Hepatocyte (in vitro differentiated cells): ENCODE data around the gene JUND. TPM values are rescaled to one million over a fixed set of nuclear protein-coding genes. Genes with fewer than 3 reads are reported as not detected.
A peak's percentile ranks its signal among the peaks of the same experiment; 100 is the strongest.

Experiments used
- DNase-seq: peaks from one replicate; pipeline ENCODE4 v3.0.0-alpha.2; 2016; ENCODE audit warnings: low spot score
- H2AFZ ChIP-seq: fragments of 200-600 bp; sonication (generic); 2 replicates; pipeline ENCODE4 v1.6.0; 2016; ENCODE audit warnings: antibody characterized with exemption, mild to moderate bottlenecking
- H3K27ac ChIP-seq: fragments of 200-600 bp; sonication (generic); 2 replicates; pipeline ENCODE4 v1.5.1; 2016; ENCODE audit warnings: mild to moderate bottlenecking
- H3K27me3 ChIP-seq: fragments of 200-600 bp; sonication (generic); 2 replicates; pipeline ENCODE4 v1.6.1; 2016
- H3K36me3 ChIP-seq: fragments of 200-600 bp; sonication (generic); replicated peaks from 2 replicates; pipeline ENCODE4 v1.5.1; 2016; ENCODE audit warnings: low read depth; ENCODE audit not compliant: insufficient read depth
- H3K4me1 ChIP-seq: fragments of 200-600 bp; sonication (generic); 2 replicates; pipeline ENCODE4 v1.5.1; 2016; ENCODE audit warnings: mild to moderate bottlenecking, moderate library complexity; ENCODE audit not compliant: insufficient read depth
- H3K4me2 ChIP-seq: fragments of 200-600 bp; sonication (generic); 2 replicates; pipeline ENCODE4 v1.6.0; 2016
- H3K4me3 ChIP-seq: fragments of 200-600 bp; sonication (generic); 2 replicates; pipeline ENCODE4 v1.5.1; 2016; ENCODE audit warnings: mild to moderate bottlenecking
- H3K79me2 ChIP-seq: fragments of 200-600 bp; sonication (generic); 2 replicates; pipeline ENCODE4 v1.6.0; 2017; ENCODE audit warnings: mild to moderate bottlenecking
- H3K9me2 ChIP-seq: fragments of 200-600 bp; sonication (generic); replicated peaks from 2 replicates; pipeline ENCODE4 v1.6.0; 2017; ENCODE audit warnings: mild to moderate bottlenecking; ENCODE audit not compliant: insufficient read depth
- H3K9me3 ChIP-seq: fragments of 200-600 bp; sonication (generic); 2 replicates; pipeline ENCODE4 v1.5.1; 2016; ENCODE audit warnings: low read depth, mild to moderate bottlenecking
- H4K20me1 ChIP-seq: fragments of 200-600 bp; sonication (generic); 2 replicates; pipeline ENCODE4 v1.6.0; 2016; ENCODE audit warnings: mild to moderate bottlenecking; ENCODE audit not compliant: insufficient read depth, poor library complexity, severe bottlenecking
- CTCF ChIP-seq: fragments of 200-600 bp; sonication (generic); IDR thresholded peaks from 2 replicates; pipeline ENCODE4 v1.5.1; 2016; ENCODE audit warnings: antibody characterized with exemption, mild to moderate bottlenecking; ENCODE audit not compliant: poor library complexity
- EZH2 ChIP-seq: fragments of 200-600 bp; sonication (generic); IDR thresholded peaks from 2 replicates; pipeline ENCODE4 v1.6.1; 2016; ENCODE audit warnings: antibody characterized with exemption, mild to moderate bottlenecking, borderline replicate concordance
- EZH2phosphoT487 ChIP-seq: fragments of 200-600 bp; sonication (generic); IDR thresholded peaks from one replicate; pipeline ENCODE4 v1.6.1; 2018; ENCODE audit warnings: antibody characterized with exemption, mild to moderate bottlenecking, low read depth, moderate library complexity; ENCODE audit not compliant: unreplicated experiment, severe bottlenecking
- WGBS: methylation state at CpG from one replicate; pipeline ENCODE4 v1.1.6; 2016; ENCODE audit warnings: low lambda C conversion rate; ENCODE audit errors: missing lambda C conversion rate; 5-methylcytosine and 5-hydroxymethylcytosine counted together
- polyA plus RNA-seq: library from polyadenylated mRNA; unstranded; fragments of >200 nt; fragmentation: Nextera tagmentation; extraction: Ambion mirVana; gene quantifications from 2 replicates; pipeline ENCODE4 v1.2.1, GENCODE V29; 2016
- total RNA-seq: library from RNA; depleted of rRNA; stranded (reverse); fragments of >200 nt; gene quantifications from 2 replicates; pipeline ENCODE4 v1.2.3, GENCODE V29; 2014

The JUND gene
- total and polyA plus RNA-seq, 2 experiments from 2014 or later = 307 to 698 TPM

- peak overlapping the region; percentile 85 for H3K4me2 ChIP-seq
- H4K20me1 ChIP-seq = peaks cover 57% of the 10 kb centered on the region
- H3K4me1 ChIP-seq = peaks cover 41% of the 10 kb centered on the region
- H3K27me3 ChIP-seq = no peaks in the 10 kb centered on the region
- DNase-seq = no peak
- H3K79me2 ChIP-seq = peaks cover 62% of the 10 kb centered on the region
- H2AFZ ChIP-seq = no peak overlapping the region
- WGBS = 5% methylated on average over 5 of the region's 5 CpGs
- no peaks in the 10 kb centered on the region for H3K9me3 ChIP-seq
- peak overlapping the region; percentile 97 for H3K4me3 ChIP-seq
- no peaks in the 10 kb centered on the region for H3K9me2 ChIP-seq
- H3K27ac ChIP-seq = peak overlapping the region; percentile 100
- TF ChIP-seq EZH2 = no peak
- no peak for TF ChIP-seq EZH2phosphoT487
- TF ChIP-seq CTCF = no peak
- H3K36me3 ChIP-seq = no peaks in the 10 kb centered on the region
Measured at GRCh38 chr19:18279266-18279515, 2.2 kb downstream of the JUND start.

DNA sequence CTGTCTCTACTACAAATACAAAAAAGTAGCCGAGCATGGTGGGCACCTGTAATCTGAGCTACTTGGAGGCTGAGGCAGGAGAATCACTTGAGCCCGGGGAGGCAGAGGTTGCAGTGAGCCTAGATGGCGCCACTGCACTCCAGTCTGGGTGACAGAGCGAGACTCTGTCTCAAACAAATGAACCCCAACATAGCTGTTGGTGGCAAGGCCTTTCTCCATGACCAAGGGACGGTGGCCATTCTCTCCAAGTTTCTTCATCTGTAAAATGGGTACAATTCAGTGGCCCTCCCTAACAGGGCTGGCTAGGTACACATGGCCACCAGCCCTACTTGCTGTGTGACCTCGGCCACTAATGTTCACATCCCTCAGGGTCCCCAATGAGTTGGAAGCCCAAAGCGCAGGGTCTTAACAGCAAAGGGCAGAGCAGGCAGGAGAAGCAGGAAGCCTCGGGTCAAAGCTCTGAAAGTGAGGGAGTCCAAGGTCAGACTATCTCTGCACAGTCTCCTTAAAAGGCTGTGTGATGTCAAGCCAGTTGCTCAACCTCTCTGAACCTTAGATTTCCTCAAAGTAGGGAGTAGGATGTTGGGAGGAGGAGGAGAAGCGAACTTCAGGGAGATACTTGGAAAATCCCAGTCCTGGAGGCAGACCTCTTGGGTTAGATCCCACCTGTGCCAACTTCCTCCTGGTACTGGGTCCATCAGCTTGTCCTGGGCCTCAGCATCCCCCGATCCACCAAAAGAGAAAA is 2.7 kb downstream of the JUND start:
- Histone ChIP-seq H4K20me1 (peaks cover 62% of the 10 kb centered on the region), H3K27me3 (no peaks in the 10 kb centered on the region), H3K36me3 (no peaks in the 10 kb centered on the region), H3K9me3 (no peaks in the 10 kb centered on the region), H3K4me2 (peak overlapping the region; percentile 85), H3K4me3 (peak overlapping the region; percentile 97), H2AFZ (no peak overlapping the region), H3K9me2 (no peaks in the 10 kb centered on the region), H3K4me1 (peaks cover 41% of the 10 kb centered on the region), H3K79me2 (peaks cover 66% of the 10 kb centered on the region), H3K27ac (peak overlapping the region; percentile 100)
- 79% methylated on average over 10 of the region's 10 CpGs for WGBS
- peak; percentile 32 for TF ChIP-seq CTCF
- no peak for TF ChIP-seq EZH2phosphoT487
- DNase-seq = no peak

DNA sequence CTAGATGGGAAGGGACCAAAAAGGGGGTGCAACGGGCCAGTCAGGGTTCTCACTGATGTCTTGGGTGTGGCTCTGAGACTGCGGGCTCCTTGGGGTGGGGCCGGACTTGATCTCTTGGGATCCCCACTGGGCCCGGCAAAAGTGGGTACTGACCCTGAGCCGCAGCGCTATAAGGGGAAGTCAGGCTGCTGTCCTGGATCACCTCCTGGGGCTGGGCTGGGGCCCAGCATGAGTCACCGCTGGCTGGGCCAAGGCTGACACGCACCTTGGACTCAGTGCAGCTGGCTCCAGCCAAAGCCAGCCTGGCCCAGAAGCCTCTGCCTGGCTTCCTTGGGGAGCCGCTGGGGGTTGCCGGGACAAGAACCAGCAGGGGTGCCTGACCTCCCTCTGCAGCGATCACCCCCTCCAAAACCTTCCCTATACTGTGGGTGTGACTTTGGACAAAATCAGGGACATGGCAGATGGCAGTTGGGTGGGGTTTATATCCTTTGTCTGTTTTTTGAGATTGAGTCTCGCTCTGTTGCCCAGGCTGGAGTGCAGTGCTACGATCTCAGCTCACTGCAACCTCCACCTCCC is 6.6 kb downstream of the JUND start:
- peaks cover 31% of the 10 kb centered on the region for H3K4me1 ChIP-seq
- no peaks in the 10 kb centered on the region for H3K9me2 ChIP-seq
- H3K9me3 ChIP-seq = no peaks in the 10 kb centered on the region
- WGBS = 64% methylated on average over 13 of the region's 13 CpGs
- H3K4me3 ChIP-seq = no peak overlapping the region
- DNase-seq = peak; percentile 90
- no peaks in the 10 kb centered on the region for H3K36me3 ChIP-seq
- peak overlapping the region; percentile 85 for H3K27ac ChIP-seq
- H3K27me3 ChIP-seq = no peaks in the 10 kb centered on the region
- peaks cover 74% of the 10 kb centered on the region for H4K20me1 ChIP-seq
- peaks cover 62% of the 10 kb centered on the region for H3K79me2 ChIP-seq
- H2AFZ ChIP-seq = no peak overlapping the region
- peak overlapping the region; percentile 50 for H3K4me2 ChIP-seq
- TF ChIP-seq EZH2 (no peak), EZH2phosphoT487 (no peak), CTCF (no peak)
